Stimulated activated CD4-positive, alpha-beta T cell treated with anti-CD3 and anti-CD28 coated beads, TNF-alpha, amount 100 ng/mL, for 4 hours (primary cell): ENCODE results near the gene TNFRSF14.

Experiments
- DNase-seq, 3 experiments: peaks; one replicate each; pipeline ENCODE4 v3.0.0-alpha.2; 2020; ENCODE audit warnings: low read depth in 3 of 3

TNFRSF14 gene

DNA sequence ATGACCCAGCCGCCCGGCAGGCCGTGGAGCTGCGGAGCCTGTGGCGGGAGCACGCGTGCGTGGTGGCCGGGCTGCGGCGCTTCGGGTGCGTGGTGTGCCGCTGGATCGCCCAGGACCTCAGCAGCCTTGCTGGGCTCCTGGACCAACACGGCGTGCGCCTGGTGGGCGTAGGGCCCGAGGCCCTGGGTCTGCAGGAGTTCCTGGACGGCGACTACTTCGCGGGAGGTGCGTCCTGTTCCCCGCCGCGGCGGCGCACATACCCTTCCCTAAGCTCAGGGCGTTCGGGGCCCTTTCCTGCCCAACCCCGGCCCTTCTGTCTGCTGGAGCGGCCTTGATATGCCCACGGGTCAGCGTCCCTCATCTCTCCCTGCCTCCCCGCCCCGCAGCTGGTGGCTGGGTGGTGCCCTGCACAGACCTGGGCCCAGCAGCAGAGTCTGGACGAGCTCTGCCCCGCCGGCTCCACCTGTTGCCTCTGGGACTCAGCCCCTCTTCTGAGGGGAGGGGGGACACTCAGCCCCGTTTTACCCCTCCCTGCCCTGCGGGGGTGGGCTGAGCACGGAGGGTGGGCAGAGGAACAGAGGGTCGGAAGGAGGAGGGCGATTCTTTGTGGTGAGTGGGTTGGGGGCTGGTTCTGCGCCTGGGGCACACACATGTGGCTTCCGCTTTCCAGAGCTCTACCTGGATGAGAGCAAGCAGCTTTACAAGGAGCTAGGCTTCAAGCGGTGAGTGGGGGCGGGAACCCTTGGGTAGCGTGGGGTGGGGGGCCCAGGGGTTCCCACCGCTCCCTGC is 31.1 kb downstream of the TNFRSF14 start:
- DNase-seq: no peak

DNA sequence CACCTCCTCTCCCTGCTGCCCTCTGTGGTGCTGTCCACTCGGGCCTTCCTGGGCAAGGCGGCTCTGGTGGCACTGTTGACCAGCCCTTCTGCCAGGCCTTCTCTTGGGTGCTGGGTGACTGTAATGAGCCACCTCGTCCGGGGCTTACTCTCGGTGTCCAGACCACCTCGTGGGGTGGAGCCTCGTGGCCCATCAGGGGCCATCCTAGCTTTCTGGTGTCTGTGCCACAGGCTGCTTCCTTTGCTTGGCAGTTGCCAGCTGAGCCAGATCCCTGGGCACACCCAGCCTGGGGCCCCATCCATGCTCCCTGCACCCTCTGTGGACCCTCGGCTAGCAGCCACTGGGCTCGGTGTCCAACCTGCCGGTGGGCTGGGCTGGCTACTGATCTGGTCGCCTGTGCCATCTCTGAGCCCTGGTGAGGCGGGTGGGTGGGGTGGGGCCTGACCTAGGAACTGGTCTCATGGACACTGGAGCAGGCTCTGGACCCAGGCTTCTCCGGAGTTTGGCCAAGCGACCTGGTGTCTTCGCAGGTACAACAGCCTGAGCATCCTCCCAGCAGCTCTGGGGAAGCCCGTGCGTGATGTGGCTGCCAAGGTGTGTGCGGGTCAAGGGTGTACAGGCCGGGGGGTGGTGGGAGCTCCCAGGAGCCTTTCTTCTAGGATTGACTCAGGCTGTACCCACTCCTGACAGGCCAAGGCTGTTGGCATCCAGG is 31.8 kb downstream of the TNFRSF14 start:
- no peak for DNase-seq

DNA sequence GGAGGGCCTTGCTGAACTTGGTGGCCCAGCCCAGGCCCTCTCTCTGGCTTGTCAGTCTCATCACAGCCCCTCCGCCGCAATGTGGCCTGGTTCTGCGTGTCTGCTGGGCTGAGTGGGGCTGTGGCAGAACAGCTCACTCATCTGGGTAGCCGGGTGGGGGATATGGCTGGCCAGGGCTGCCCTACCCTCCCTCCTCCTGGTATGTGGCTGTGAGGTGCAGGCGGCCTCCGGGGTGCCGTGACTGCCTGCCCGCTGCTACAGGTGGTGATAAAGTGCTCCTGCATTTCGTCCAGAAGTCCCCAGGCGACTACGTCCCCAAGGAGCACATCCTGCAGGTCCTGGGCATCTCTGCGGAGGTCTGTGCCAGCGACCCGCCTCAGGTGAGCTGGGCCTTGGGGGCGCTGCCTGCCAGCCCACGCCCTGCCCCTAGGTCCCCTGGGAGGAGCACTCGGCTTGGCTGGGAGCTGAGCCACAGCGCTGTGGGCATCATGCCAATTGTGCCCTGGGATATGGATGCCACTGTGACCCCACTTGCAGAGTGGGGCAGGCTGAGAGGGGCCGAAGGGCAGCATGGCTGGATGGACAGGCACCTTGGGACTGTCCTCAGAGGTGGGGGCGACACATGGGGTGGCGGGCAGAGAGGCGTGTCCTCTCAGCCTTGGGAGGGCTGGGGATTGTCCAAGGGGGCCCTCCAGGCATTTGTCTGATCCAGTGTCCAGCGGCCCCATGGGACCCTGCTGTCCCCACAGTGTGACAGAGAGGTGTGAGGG is 32.7 kb downstream of the TNFRSF14 start:
- DNase-seq: no peak

DNA sequence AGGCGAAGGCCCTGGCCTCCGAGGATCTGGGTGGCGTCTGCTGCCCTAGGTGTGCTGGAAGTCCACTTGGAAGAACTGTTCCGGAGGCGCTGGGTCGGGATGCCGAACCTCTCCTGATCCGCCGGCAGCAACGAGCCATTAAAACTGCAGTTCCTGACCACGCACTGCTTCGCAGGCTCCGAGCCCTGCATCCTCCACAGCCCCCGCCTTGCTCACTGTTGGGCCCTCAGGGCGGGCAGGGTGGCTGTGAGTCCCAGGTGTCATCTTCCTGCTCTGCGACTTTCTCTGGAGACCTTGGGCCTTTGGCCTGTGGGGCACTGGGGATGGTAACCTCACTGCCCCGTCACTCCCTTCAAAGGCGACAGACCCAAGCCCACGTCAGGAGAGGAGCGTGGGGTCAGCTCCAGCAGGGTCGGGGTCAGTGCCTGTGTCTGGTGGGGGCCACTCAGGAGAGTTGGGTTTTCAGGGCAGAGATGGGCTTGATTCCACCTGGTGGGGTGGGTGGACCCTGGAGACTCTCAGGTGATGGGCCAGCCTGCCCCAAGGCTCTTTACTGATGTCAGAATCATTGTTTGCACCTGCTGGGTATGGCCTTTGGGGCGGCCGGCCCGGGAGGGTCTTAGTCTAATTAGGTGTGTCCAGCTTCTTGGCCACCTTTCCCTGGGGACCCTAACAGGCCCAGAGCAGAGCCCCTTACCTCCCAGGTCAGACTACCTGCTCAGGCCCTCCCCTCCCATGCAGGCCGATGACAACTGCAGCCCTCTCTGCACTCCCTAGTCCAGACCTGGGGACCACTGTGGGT is 33.5 kb downstream of the TNFRSF14 start:
- no peak for DNase-seq

DNA sequence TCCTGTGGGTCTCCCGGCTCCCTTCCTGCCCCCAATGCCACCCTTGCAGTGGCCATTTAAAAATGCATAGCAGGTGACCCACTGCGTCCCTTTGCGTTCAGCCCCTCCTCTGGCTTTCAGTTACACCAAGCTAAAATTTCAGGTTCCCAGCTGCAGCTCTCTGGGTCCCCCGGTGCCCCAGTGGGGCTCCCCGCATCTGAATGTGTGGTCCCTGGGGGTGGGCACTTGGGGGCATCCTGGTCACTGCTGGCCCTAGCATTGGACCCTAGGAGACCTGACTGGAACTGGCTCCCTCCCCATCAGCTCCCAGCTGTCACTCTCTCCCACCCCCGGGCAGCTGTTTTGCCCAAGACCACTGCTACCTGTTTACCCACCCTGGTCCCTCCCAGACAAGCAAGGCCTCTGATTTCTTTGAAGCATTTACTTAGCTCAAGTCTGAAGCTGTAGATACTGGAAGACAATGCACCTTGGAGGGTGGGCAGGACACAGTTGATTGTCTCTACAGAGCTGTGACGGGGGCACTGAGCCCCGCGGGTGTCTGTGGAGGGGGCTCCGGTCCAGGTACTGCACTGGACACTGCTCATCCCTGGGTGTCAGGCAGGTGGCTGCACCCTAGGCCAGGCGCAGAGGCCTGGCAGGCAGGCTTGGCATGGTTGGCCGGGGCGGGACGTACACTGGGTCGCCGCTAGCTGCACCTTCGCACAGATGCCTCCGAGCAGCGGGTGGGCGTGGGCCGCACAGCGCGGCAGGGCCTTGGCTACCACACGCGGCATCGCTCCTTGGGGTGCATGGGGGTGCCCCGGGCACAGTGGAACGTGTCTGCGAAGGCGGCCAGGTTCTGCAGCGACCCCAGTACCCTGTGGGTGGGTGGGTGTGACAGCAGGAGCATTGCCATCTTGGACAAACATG is 34.3 kb downstream of the TNFRSF14 start:
- DNase-seq: no peak

DNA sequence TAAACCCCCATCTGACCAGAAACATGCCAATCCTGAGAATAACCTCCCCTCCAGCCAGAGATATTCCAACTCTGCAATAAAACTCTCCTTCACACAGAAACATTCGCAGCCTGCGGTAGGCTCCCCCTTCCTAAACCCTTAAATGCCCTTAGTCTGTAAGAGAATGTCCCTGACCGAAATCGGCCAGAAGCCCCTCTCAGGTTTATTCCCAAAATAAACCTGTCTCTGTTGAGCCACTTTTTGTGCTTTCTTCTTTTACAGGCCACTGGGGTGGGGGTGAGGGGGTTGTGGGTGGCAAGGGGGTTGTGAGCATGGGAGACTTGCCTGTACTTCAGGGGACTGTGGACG is 35.0 kb downstream of the TNFRSF14 start:
- DNase-seq: no peak

DNA sequence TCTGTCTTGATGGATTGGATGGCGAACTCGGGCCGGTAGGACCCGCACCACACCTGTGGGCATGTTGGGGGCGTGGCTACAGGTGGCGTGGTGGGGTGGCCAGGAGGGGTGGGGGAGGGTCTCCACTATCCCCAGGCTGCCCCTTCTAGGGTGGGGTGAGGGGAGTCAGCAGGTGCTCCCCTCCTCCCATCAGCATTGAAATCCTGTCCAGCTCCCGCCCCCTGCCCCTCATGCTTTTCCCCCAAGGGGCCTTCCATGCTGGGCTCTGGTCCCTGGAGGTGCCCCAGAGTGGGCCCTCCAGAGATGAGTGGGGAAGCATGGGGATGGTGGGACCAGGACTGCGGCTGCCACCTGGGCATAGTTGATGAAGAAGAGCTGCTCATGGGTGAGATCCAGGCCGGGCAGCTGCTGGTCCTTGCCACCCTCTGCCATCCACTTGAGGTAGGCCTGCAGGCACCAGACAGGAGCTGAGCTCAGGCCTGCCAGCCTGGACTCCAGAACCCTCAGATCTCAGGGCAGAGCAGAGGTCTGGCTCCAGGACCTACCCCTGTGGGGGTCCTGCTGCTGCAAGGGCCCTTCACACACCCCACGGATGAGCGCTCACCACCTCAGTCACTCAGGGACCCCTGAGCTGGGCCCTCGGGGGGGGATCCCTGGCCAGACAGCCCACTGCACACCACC is 35.5 kb downstream of the TNFRSF14 start:
- no peak for DNase-seq

DNA sequence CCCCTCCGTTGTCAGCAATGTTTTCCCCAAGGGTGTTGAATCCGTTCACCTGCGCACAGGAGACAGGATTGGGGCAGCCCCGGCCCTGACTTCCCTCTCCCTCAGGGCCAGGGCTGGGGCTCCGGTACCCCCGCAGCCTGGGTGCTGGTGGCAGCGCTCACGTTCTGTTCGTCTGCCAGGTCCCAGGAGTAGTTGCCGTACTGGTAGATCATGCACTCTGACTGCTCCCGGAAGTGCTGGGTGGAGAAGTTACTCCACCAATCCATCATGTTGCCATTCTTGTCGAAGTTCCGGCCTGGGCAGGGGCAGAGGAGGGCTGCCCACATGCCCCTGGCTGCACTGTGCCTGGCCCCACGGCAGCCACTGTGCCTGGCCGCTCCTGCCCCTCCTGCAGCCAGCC is 36.5 kb downstream of the TNFRSF14 start:
- DNase-seq: no peak

DNA sequence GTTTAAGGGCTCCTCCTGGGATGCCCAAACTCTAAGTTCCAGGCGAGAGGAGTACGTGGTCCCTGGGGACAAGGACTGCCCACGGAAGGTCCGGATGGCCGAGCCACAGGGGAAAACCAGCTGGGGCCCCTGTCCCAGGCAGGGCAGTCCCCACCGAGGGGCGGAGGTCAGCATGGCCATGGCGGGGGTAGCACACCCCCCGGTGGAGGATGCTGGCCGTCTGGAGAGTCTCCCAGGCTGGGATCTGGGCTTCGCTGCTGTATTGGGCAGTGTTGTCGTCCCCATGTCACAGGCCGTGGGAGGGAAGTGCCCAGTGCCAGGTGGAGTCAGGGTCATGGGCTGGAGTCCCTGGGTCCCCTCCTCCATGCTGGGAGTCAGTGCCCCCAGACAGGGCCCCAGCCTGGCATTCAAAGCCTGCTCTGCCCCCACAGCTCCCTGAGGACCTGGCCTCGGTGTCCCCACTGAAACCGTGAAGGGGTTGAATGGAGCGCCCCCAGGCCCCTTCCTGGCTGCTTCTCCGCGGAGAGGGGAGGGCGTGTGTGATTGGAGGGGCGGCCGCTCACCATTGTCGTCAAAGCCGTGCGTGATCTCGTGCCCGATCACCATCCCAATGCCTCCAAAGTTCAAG is 37.2 kb downstream of the TNFRSF14 start:
- DNase-seq: no peak

DNA sequence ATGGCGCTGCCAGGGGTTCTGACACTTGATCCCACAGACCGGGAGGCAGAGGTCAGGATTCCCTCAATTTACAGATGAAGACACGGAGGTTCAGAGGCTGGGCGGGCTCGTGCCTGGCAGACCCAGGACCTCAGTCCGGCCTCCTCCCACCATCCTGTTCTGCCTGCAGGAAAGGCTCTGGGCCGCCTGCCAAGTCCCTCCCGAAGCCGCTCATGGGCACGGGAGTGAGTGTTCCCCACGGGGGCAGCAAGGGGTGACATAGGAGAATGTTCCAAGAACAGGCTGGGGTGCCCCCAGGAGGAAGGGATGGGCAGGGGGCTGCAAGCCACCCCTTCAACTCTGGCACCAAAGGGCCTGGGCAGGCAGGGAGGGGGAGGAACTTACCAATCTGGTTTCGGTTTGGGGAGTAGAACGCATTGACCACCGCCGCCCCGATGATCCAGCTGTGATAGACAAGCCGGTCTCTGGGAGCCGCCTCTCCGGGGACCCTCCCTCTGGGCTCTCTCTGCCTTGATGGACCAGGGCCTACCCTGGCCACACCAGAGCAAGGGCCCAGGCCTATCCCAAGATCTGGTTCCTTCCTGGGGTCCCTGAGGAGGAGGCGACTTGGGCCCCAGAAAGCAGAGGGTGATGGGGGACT is 38.0 kb downstream of the TNFRSF14 start:
- DNase-seq: no peak

DNA sequence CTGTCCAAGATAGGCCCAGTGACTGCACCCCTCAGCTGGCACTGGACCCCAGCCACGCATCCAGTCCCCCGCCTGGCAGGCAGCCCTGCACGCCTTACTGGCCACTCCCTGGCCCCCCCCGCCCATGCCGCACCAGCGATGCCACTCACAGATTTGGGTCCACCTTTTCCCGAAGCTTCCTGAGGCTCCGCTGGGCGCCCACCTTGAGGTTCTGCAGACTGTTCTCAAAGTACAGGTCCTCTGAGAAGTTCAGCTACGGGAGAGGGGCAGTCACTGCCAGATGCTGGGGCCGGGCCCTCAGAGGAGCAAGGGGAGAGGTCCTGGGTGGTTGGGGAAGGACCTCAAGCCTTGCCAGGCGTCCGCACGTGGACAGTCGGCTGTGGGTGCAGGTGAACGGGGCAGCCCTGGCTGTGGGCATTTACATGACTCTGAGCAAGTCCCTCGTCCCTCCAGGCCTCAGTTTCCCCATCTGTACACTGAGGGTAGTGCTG is 38.5 kb downstream of the TNFRSF14 start:
- DNase-seq: no peak

DNA sequence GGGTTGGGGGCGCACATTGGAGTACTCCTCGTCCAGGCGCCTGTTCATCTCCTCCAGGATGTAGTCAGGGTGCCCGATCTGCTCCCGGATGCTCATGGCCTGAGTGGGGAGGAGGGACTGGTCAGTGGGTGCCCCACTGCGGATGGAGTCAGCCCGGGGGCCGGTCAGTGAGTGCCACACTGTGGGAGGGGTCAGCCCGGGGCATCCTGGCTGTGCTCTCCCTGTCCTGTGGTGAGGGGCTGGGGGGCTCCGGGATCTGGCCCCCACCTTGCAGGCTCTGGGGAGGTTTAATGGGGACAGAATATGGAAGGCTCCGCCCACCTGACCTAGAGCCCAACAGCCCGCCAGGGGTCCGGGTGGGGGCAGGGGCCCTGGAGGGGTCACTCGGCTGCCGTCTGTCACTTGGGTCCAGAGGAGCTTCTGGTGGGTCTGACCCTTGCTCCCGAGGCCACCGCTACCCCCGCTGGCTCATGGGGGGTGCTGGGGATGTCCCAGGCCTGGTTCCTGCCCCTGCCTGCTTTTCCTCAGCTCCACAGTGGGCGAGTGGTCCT is 39.2 kb downstream of the TNFRSF14 start:
- no peak for DNase-seq

DNA sequence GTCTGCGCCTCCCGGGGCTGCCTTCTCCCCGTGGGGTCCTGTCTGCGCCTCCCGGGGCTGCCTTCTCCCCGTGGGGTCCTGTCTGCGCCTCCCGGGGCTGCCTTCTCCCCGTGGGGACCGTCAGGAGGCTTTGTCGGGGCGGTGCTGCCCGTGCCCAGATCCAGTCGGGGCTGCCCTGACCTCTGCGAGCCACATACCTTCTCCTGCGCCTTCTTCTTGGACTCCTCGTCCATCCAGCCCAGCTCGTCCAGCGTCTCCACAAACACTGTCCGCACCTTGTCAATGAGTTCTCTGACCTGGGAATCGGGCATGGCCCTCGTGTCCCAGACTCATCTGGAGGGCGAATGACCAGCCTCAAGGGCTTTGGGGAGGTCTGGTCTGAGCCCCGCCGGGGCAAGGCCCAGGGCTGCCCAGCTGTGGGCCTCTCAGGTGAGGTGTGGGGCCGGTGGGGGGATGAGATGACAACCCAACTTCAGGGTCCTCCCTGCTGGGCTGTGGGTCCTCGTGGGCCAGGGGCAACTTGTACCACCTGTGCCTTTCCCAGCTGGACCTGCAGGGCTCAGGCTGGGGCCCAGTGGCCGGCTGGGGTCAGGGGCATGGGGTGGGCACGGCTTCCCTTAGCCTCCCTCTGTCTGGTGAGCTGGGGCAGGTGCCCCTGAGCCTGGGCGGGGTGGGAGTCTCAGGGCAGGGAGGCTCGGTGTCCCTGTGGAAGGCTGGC is 39.8 kb downstream of the TNFRSF14 start:
- DNase-seq: no peak

DNA sequence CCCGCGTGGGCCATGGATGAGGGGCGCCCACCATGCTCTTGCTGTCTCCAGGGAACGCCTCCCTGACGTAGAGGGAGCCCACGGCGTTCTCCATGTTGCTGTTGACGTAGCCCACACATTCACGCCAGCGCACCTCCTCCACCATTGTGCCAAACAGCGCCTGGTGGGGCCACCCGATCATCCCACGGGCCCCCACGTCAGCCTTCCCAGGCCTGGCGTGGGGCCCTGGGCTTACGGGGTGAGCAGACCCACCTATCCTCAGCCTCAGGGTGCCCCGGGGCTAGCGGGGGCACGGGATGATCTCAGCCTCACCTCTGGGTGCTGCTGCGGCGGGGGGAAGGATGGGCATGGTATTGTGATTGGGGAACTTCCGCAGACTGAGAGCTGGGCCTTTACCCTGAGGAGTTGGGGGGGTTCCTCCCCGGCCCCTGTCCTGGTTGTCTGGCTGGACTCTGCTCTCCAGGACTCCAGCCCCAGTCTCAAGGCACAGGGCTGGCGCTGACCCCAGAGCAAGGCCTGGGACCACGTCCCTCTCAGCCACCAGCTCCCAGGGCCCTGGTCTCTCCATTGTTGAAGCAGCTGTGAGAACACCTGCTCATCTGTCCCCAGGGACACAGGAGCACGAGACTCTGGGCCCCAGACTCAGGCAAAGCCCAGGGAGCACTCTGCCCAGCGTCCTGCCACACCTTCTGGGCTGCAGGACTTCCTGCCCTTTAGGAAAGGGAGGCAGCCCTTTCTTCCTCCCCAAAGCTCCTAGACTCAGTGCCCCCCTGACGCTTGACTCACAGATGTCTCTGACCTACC is 40.6 kb downstream of the TNFRSF14 start:
- no peak for DNase-seq

DNA sequence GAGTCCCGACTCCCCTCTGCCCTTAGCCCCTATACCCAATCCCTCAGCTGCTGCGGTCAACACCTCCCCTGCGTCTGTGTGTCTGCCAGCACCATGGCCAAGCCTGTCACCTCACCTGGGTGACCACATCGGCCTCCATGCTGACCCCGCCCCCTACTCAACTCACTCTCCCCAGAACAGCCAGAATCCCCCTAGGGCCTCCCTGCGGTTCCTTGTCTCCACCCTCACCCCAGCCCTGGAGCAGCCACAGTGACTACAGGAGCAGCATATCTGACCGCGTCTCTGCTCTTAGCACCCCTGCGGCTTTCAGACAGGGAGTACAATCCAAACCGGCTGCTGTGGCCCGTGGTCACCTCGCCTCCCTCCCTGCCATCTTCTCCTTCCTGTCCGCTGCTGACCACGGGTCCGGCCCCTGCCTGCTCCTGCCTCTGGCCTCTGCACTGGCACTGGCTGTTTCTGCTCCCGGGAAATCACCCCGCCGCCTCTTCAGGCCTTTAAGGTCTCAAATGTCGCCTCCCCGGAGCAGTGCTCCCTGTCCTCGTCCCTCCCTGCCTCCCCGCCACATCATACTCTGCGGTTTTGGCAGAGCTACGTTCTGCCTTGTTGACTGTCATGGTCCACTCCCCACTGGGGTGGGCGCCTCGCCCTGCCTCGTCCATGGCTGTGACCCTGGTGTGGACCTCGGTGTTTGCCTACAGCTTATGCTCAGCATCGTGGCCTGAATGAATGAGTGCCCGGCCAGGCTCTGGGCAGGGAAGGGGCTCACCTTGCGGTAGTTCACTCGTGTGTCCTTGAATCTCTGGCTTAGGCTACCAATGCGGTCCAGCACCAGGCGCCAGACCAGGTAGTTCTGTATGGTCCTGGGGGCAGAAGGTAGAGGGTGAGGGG is 41.5 kb downstream of the TNFRSF14 start:
- no peak for DNase-seq

DNA sequence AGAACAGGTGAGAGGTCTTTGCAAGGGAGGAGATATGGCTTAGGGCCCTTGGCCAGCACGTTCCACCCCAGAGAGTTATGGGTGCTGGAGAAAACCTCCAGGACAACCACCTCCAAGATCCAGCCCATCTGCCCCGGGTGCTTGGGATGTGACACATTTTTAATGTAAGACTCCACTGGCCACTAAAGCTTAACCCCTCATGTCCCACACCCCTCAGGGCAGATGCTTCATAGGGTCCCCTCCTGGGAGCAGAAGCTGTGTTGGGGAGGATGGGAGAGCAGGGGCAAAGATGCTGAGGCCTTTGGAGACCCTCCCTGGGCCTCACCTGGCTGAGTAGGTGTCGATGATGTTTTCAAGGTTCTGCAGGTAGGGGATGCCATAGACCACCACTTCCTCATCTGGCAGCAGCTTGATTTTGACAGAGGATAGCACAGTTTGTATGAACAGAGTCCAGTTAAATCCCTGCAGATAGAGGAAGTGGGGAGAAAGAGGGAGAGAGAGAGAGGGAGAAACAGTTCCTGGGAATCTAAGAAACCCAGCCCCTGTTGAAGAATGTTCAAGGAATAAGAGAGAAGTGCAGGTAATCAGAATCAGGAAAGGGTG is 42.3 kb downstream of the TNFRSF14 start:
- no peak for DNase-seq
